Activated naive CD8-positive, alpha-beta T cell treated with anti-CD3 and anti-CD28 coated beads, Interleukin-2, amount 50 U/mL, for 16 hours (primary cell): Measurements from ENCODE around the gene CNTN1.

Source experiments
- DNase-seq: peaks from one replicate; pipeline ENCODE4 v3.0.0-alpha.2; 2020; ENCODE audit warnings: low read depth, low spot score

The CNTN1 gene

GRCh38 chr12:40834321-40834720 lies 142.1 kb downstream of the CNTN1 start:
- DNase-seq: no peak

GRCh38 chr12:40837891-40838429 lies 145.7 kb downstream of the CNTN1 start:
- DNase-seq: no peak

GRCh38 chr12:40843495-40843894 lies 151.3 kb downstream of the CNTN1 start:
- DNase-seq: no peak

GRCh38 chr12:40853221-40853620 lies 161.0 kb downstream of the CNTN1 start:
- DNase-seq: no peak

- no peak for DNase-seq
Measured at GRCh38 chr12:40854604-40855003, 162.4 kb downstream of the CNTN1 start.

GRCh38 chr12:40864891-40865290 lies 172.7 kb downstream of the CNTN1 start:
- no peak for DNase-seq

GRCh38 chr12:40870981-40871380 lies 178.7 kb downstream of the CNTN1 start:
- DNase-seq: no peak

- no peak for DNase-seq
Measured at GRCh38 chr12:40874868-40875267, 182.6 kb downstream of the CNTN1 start.

GRCh38 chr12:40889329-40889728 lies 197.1 kb downstream of the CNTN1 start:
- no peak for DNase-seq

- no peak for DNase-seq
Measured at GRCh38 chr12:40892528-40892927, 200.3 kb downstream of the CNTN1 start.

- no peak for DNase-seq
Measured at GRCh38 chr12:40898505-40898904, 206.3 kb downstream of the CNTN1 start.

GRCh38 chr12:40903040-40903439 lies 210.8 kb downstream of the CNTN1 start:
- no peak for DNase-seq

- DNase-seq: no peak
Measured at GRCh38 chr12:40907115-40907527, 214.9 kb downstream of the CNTN1 start.

GRCh38 chr12:40911676-40912075 lies 219.4 kb downstream of the CNTN1 start:
- DNase-seq: no peak

- DNase-seq: no peak
Measured at GRCh38 chr12:40915172-40915571, 222.9 kb downstream of the CNTN1 start.

- DNase-seq: no peak
Measured at GRCh38 chr12:40917561-40917960, 225.3 kb downstream of the CNTN1 start.

GRCh38 chr12:40921563-40922163 lies 229.4 kb downstream of the CNTN1 start:
- no peak for DNase-seq

GRCh38 chr12:40937891-40938290 lies 245.7 kb downstream of the CNTN1 start:
- DNase-seq: no peak

GRCh38 chr12:40942326-40942725 lies 250.1 kb downstream of the CNTN1 start:
- DNase-seq: no peak

GRCh38 chr12:40945772-40946171 lies 253.5 kb downstream of the CNTN1 start:
- DNase-seq: no peak

- no peak for DNase-seq
Measured at GRCh38 chr12:40946612-40947194, 254.5 kb downstream of the CNTN1 start.

GRCh38 chr12:40947797-40948196 lies 255.6 kb downstream of the CNTN1 start:
- no peak for DNase-seq

- no peak for DNase-seq
Measured at GRCh38 chr12:40953076-40953475, 260.8 kb downstream of the CNTN1 start.

- DNase-seq: no peak
Measured at GRCh38 chr12:40957417-40957816, 265.2 kb downstream of the CNTN1 start.
